Measurements from ENCODE around the gene TBC1D30.

DNA sequence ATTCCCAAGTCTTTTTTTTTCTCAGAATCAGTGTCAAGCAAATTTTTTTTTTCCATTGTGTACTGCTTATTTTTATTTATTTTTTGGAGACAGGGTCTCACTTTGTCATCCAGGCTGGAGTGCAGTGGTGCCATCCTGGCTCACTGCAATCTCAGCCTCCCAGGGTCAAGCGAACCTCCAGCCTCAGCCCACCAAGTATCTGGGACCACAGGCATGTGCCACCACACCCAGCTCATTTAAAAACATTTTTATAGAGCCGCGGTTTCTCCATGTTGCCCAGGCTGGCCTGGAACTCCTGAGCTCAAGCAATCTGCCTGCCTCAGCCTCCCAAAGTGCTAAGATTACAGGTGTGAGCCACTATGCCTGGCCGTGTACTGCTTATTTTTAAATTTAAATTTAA, 68.1 kb downstream of the TBC1D30 start:
- TF ChIP-seq, protein P1, sequence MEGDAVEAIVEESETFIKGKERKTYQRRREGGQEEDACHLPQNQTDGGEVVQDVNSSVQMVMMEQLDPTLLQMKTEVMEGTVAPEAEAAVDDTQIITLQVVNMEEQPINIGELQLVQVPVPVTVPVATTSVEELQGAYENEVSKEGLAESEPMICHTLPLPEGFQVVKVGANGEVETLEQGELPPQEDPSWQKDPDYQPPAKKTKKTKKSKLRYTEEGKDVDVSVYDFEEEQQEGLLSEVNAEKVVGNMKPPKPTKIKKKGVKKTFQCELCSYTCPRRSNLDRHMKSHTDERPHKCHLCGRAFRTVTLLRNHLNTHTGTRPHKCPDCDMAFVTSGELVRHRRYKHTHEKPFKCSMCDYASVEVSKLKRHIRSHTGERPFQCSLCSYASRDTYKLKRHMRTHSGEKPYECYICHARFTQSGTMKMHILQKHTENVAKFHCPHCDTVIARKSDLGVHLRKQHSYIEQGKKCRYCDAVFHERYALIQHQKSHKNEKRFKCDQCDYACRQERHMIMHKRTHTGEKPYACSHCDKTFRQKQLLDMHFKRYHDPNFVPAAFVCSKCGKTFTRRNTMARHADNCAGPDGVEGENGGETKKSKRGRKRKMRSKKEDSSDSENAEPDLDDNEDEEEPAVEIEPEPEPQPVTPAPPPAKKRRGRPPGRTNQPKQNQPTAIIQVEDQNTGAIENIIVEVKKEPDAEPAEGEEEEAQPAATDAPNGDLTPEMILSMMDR (IDR thresholded peaks at IDR 0.05): no peak
- TF ChIP-seq POLR2A (IDR thresholded peaks at IDR 0.05): no peak
- TF ChIP-seq EP300 (IDR thresholded peaks at IDR 0.05): no peak

All from tibial nerve (tissue), 4 donors.